Activated T-helper 1 cell treated with anti-CD3 and anti-CD28 coated beads, Interleukin-12 subunit alpha, Interleukin-12 subunit beta, Interleukin-2, Interleukin-4 antibody, amounts not matched to agents 30 ng/mL and 10 ng/mL and 1 ng/mL, durations not matched to agents 14 hours and 24 hours and 36 hours (primary cell): ENCODE data around the gene POU3F1. TPM values are rescaled to one million over a fixed set of nuclear protein-coding genes. Genes with fewer than 3 reads are reported as not detected.
"Not testable (repeated sequence)": the region's sequence is repeated elsewhere in the genome, so short reads cannot be mapped to it uniquely, and the experiment has no call there.

Source experiments
- DNase-seq: peaks from one replicate; pipeline ENCODE4 v3.0.0; 2021; ENCODE audit warnings: low spot score
- H3K27ac Mint-ChIP-seq: one replicate; pipeline ENCODE4 v1.8.0; 2021; ENCODE audit warnings: mild to moderate bottlenecking, mixed read lengths
- H3K27me3 Mint-ChIP-seq: one replicate; pipeline ENCODE4 v1.8.0; 2022; ENCODE audit warnings: mild to moderate bottlenecking, moderate library complexity, mixed read lengths; ENCODE audit not compliant: insufficient read depth
- H3K36me3 Mint-ChIP-seq: one replicate; pipeline ENCODE4 v1.8.0; 2021; ENCODE audit warnings: low read depth, mixed read lengths
- H3K4me1 Mint-ChIP-seq: one replicate; pipeline ENCODE4 v1.8.0; 2021; ENCODE audit warnings: low read depth, mixed read lengths
- H3K4me3 Mint-ChIP-seq: one replicate; pipeline ENCODE4 v1.8.0; 2021; ENCODE audit warnings: mild to moderate bottlenecking, moderate library complexity, mixed read lengths
- H3K9me3 Mint-ChIP-seq: one replicate; pipeline ENCODE4 v1.8.0; 2021; ENCODE audit warnings: mixed read lengths
- intact Hi-C: fragments of 100-400 bp; cut with micrococcal nuclease; formaldehyde crosslinking; loops from one replicate; pipeline ENCODE4 v1.15.1; 2024
- total RNA-seq: library from RNA; stranded (reverse); gene quantifications from 2 replicates; pipeline ENCODE4 v1.2.3, GENCODE V29; 2022

Gene POU3F1
- total RNA-seq, 1 donor from 2014 or later = 1.8 TPM

DNA sequence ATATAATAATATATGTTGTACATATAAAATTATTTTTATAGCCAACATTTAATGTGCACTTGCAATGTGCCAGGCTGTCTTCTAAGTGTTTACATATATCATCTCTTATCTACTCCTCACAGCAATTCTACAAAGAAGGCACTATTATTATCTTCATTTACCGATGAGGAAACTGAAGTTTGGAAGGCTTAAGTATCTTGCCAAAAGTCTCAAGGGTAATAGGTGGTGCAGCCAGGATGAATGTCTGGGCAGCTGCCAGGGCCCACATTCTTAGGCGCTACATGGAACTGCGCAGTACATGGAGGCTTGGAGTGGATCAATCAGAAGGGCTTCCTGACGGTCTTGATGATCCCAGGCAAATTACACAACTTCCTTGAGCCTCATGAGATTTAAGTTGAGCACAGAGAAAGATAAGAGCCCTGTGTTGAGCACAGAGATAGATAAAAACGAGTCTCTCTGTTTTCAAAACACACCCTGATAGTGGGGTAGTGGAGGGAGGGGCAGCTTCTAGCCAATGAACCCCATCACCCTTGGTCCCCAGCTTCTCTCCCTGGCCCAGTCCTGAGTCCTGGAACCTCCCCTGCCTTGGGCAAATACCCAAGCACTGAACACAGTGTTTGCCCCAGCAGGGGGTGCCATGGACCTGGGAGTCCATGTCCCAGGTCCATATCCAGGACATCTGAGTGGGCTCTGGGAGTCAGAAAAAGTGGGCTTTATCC is 9.2 kb downstream of the POU3F1 start:
- Mint-ChIP-seq H3K36me3 (no peaks in the 10 kb centered on the region), H3K27ac (no peak overlapping the region), H3K4me1 (no peaks in the 10 kb centered on the region), H3K9me3 (no peaks in the 10 kb centered on the region), H3K4me3 (no peak overlapping the region), H3K27me3 (peaks cover 12% of the 10 kb centered on the region)
- intact Hi-C loops = no loop called here
- DNase-seq = no peak

DNA sequence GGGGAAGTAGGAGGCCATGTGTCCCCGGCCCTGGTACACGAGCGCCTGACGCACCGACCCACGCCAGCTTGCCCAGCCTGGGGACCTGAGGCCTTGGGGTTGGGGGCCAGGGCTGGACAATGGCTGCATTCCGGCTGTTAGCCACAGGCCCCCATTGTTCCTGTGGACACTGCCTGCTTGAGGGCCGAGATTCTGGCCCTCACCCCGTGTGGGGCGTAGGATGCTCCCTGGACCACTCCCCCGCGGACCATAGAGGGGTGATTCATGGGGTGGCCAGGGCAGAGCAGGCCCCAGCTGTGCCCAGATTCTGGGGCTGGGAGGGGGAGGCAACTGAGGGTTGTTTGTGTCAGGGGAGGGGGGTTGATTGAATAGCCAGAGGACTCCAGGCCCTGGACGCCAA is 11.7 kb downstream of the POU3F1 start:
- intact Hi-C loops = loop anchor here (5.0 kb wide), 1 partner anchor 822 kb away; the partner anchor contains the start of gene RRAGC
- H3K27me3 Mint-ChIP-seq = peaks cover 2% of the 10 kb centered on the region
- no peaks in the 10 kb centered on the region for H3K9me3 Mint-ChIP-seq
- no peak overlapping the region for H3K27ac Mint-ChIP-seq
- peaks cover 19% of the 10 kb centered on the region for H3K4me1 Mint-ChIP-seq
- H3K36me3 Mint-ChIP-seq = peaks cover 3% of the 10 kb centered on the region
- no peak for DNase-seq
- no peak overlapping the region for H3K4me3 Mint-ChIP-seq

DNA sequence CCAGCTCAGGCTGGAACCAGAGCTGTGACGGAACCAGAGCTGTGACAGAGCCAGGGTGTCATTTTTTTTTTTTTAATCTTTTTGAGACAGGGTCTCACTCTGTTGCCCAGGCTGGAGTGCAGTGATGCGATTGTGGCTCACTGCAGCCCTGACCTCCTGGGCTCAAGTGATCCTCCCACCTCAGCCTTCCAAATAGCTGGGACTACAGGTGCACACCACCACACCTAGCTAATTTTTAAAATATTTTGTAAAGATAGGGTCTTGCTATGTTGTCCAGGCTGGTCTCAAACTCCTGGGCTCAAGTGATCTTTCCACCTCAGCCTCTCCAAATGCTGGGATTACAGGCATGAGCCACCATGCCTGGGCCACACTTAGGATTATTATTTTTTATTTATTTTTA is 13.6 kb downstream of the POU3F1 start:
- not testable (repeated sequence) for H3K27me3 Mint-ChIP-seq, H3K27ac Mint-ChIP-seq, H3K4me3 Mint-ChIP-seq, H3K9me3 Mint-ChIP-seq, H3K36me3 Mint-ChIP-seq, DNase-seq
- intact Hi-C loops = loop anchor here (5.0 kb wide), 1 partner anchor 824 kb away; the partner anchor contains the start of gene RRAGC
- H3K4me1 Mint-ChIP-seq = peaks cover 38% of the 10 kb centered on the region

DNA sequence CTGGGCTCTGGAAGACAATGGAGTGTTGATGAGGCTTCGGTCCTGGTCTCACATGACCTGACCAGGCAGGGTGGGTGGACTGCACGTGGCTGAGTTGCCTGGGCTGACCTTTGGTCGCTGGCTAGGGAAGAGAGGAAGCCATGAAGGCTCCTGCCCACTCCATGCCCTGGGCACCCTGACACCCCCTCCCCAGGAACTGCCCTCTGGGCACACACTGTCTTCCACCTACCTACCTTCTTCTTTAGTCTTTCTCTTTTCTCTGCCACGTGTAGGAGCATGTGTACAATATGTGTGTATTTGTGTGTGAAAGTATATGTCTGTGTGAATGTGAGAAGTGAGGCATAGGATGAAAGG is 15.1 kb downstream of the POU3F1 start:
- no peaks in the 10 kb centered on the region for H3K9me3 Mint-ChIP-seq
- peaks cover 9% of the 10 kb centered on the region for H3K36me3 Mint-ChIP-seq
- no peak for DNase-seq
- H3K4me3 Mint-ChIP-seq = peak overlapping the region; percentile 15
- H3K27ac Mint-ChIP-seq = peak overlapping the region; percentile 24
- peaks cover 53% of the 10 kb centered on the region for H3K4me1 Mint-ChIP-seq
- intact Hi-C loops = loop anchor here (5.0 kb wide), 1 partner anchor 826 kb away; the partner anchor contains the start of gene RRAGC
- H3K27me3 Mint-ChIP-seq = peaks cover 2% of the 10 kb centered on the region

DNA sequence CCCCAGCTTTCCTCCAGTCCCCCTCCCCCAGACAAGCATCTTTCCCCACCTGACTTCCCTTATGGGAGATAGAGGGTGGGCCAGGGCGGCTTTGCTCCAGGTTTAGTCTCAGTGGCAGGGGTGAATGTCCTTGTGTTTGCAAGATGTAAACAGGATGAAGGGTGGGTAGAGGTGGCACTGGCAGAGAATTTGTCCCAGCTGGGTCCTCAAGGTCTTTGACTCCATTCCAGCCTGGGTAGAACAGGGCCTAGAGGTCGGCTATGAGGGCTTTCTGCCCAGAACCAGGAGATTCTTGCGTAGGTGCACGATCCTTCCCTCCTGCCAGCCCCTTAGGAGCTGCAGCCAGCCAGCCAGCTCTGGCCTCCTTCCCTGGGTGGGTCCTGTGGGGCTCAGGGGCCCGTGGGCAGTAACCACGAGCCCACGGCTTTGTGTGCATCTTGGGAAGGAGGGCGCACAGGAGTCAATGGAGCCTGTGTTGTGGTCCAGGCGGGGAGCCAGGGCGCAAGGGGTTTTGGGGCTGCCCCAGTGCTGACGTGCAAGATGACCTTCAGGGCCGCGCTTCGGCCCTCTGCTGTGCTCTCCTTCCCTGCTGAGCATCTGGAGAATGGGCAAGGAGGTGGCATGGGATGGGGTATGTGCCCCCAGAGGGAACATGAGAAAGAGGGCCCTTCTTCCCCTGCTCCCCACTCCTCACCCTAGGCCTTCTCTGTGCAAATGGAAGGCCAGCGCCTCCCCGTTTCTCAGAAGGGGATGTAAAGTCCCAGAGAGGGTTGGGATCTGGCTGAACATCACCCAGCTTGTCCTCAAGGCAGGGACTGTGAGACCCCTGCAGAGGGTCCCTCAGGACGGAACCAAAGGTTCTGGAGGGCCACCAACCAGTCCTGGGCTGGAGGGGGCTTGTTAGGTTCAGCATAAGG is 15.7 kb downstream of the POU3F1 start:
- H3K36me3 Mint-ChIP-seq = peaks cover 16% of the 10 kb centered on the region
- H3K27ac Mint-ChIP-seq = peak overlapping the region; percentile 90
- H3K4me3 Mint-ChIP-seq = peak overlapping the region; percentile 46
- DNase-seq = no peak
- H3K4me1 Mint-ChIP-seq = peaks cover 58% of the 10 kb centered on the region
- no peaks in the 10 kb centered on the region for H3K9me3 Mint-ChIP-seq
- peaks cover 2% of the 10 kb centered on the region for H3K27me3 Mint-ChIP-seq
- intact Hi-C loops = loop anchor here (1.0 to 5.0 kb wide), 2 partner anchors 496 to 826 kb away; partner anchors contain the start of gene RRAGC

DNA sequence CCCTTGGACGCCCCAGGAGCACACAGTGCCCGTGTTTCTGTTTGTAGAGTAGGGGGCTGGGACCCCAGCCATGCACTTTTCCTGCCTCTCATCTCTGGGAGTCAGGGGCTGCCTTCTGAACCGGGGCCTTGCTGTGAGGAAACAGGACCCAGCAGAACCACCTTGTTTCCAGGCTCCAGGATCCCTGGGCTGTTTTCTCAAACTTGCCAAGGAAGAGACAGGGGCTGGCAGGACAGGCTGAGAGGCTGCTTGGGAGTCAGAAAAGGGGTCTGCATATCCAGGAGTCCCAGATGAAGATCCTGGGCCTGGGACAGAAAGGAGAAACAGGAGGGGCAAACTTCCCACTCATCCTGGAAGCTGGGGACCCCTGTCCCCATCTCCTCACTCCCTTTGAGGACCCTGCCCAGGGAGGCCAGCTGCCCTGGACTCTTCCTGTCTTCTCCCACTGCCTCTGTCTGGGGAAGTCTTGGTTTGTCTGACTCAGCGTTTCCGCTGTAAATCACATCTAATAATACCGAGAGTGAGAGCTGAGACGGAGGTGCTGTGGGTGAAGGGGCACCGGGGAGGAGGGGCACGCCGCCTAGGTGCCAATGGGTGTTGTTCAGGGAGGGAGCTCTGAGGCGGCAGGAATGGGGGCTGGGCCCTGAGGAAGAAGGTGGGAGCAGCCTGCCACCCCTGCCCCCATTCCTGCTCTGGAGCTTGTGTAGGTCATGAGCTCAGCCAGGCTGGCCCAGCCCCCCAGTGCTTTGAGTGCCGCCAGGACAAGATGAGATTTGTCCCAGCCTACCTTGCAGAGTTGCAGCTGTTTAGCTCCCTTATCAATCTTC is 16.7 kb downstream of the POU3F1 start:
- Mint-ChIP-seq H3K27ac (peak overlapping the region; percentile 90), H3K36me3 (peaks cover 21% of the 10 kb centered on the region), H3K4me1 (peaks cover 61% of the 10 kb centered on the region), H3K27me3 (peaks cover 2% of the 10 kb centered on the region), H3K4me3 (peak overlapping the region; percentile 46), H3K9me3 (no peaks in the 10 kb centered on the region)
- DNase-seq = peak; percentile 42
- intact Hi-C loops = loop anchor here (1.0 to 5.0 kb wide), 6 partner anchors 497 to 997 kb away; partner anchors contain the start of genes NDUFS5 and RRAGC

DNA sequence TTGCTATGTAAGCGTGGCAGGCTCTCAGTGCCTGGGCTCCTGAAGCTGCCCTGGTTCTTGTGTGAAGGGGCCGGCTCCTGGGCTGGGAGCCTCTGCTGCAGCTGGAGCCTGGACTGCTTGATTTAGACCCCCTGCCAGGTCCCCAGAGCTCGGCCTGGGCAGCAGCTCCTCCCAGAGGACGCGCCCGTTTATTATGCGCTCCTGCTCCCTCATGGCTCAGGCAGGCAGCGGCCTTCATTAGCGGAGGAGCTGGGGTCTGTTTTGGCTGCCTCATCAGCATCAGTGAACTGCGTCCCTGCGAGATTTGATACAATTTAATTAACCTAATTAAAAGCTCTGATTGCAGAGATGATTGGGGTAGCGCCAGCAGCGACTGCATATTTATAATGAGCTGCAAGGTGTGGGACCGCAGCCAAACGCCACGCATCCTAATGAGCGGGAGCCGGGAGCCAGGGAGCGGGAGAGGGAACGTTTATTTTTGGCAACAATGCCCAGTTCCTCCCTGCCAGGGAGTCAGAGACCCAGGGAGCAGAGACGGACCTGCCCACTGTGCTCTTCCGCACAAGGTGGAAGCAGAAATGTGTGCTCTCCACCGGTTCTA is 17.4 kb downstream of the POU3F1 start:
- intact Hi-C loops = loop anchor here (2.0 to 5.0 kb wide), 4 partner anchors 506 to 998 kb away; partner anchors contain the start of gene NDUFS5

DNA sequence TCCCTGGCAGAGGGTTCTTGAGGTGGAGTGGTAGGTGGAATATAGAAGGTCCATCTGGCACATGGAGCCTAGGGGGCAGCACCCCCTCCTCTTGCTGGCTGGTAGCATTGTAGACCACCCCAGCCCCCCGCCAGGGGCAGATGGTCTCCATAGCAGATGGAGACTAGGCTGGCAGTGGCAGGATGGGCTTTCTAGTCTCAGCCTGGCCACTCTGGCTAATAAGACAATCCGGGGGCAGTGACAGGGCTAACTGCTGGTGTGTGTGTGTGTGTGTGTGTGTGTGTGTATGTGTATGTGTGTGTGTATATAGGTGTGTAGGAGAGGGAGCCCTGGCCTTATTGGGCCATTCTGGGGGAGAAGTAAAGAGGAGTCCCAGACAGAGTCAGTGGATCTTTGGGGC is 17.9 kb downstream of the POU3F1 start:
- H3K4me3 Mint-ChIP-seq = peak overlapping the region; percentile 56
- peak overlapping the region; percentile 89 for H3K27ac Mint-ChIP-seq
- peaks cover 28% of the 10 kb centered on the region for H3K36me3 Mint-ChIP-seq
- H3K27me3 Mint-ChIP-seq = peaks cover 2% of the 10 kb centered on the region
- no peaks in the 10 kb centered on the region for H3K9me3 Mint-ChIP-seq
- intact Hi-C loops = loop anchor here (1.0 to 5.0 kb wide), 6 partner anchors 16 to 999 kb away; partner anchors contain the start of genes NDUFS5 and UTP11
- H3K4me1 Mint-ChIP-seq = peaks cover 61% of the 10 kb centered on the region
- no peak for DNase-seq

More for the DNA sequence above, 17.4 kb downstream of the POU3F1 start:
- Mint-ChIP-seq H3K4me1 (peaks cover 61% of the 10 kb centered on the region), H3K27me3 (peaks cover 2% of the 10 kb centered on the region), H3K4me3 (no peak overlapping the region), H3K27ac (peak overlapping the region; percentile 90), H3K36me3 (peaks cover 24% of the 10 kb centered on the region), H3K9me3 (no peaks in the 10 kb centered on the region)
- DNase-seq = no peak

DNA sequence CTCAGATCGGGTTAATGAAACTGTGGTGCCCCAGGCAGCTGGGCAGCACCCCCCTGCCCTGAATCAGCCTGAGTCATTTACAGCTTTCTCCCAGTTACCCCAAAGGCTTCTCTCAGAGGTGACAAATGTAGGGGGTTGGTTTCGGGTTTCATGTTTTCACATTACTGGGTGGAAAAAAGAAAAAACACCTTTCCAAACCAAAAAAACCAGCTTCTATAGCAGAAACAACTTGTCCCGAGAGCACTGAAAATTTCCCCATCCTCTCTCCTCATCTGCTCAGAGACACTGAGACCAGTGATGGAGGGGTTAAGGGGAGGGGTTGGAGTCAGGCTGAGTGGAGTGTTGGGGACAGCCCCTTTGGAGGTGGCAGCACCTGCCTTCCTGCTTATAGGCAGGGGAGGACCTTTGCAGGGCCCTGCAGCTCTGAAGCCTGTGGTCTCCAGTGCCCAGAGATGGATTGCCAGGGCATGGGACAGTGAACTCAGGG is 18.4 kb downstream of the POU3F1 start:
- intact Hi-C loops = loop anchor here (1.0 to 5.0 kb wide), 6 partner anchors 16 to 999 kb away; partner anchors contain the start of genes NDUFS5 and UTP11
- Mint-ChIP-seq H3K9me3 (no peaks in the 10 kb centered on the region), H3K4me3 (peak overlapping the region; percentile 56), H3K36me3 (peaks cover 31% of the 10 kb centered on the region), H3K27ac (peak overlapping the region; percentile 89), H3K4me1 (peaks cover 61% of the 10 kb centered on the region), H3K27me3 (peaks cover 2% of the 10 kb centered on the region)
- peak; percentile 38 for DNase-seq

DNA sequence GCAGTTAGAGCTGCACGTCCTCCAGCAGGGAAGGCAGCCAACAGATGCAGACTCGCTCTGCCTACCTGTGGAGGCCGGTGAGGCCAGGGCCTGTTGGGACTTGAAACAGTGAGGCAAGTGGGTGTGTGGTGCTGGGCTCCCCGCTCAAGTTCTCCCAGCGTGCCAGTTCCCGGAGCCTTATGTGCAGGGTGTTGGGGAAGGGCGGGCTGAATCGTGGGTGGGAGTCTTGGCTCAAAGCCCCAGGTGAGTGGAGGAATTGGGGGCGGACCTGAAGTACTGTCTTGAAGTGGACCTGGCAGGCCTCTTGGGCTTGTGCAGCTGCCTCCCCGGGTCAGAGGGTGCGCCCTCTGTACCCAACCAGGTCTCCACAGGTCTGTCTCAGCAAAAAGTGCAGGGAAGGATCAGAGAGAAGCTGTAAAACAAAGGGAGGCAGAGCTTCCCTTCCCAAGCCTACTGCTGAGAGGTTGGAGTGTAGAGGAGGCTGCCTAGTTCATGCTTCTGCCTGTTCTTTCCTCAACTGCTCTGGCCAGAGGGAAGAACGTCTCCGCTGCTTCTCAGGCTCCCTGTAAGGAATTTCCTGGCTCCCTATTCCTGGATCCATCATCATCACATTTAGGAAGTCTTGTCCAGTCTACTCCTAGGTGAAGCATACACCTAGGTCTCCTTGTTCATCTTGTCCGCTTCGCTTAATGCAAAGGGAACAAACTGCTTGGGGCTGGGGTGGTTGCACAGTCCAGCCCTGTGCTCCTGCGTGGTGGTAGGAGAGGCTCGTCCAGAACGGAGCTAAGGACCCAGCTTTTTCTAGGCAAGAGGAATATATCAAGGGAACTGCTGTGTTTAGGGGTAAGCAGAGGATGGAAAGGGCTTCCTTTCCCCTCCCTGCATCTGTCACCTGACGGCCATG is 19.1 kb downstream of the POU3F1 start:
- H3K4me3 Mint-ChIP-seq = peak overlapping the region; percentile 10
- peaks cover 61% of the 10 kb centered on the region for H3K4me1 Mint-ChIP-seq
- DNase-seq = no peak
- intact Hi-C loops = loop anchor here (1.0 to 5.0 kb wide), 6 partner anchors 15 to 1000 kb away; partner anchors contain the start of genes NDUFS5 and UTP11
- no peaks in the 10 kb centered on the region for H3K9me3 Mint-ChIP-seq
- peak overlapping the region; percentile 89 for H3K27ac Mint-ChIP-seq
- H3K36me3 Mint-ChIP-seq = peaks cover 36% of the 10 kb centered on the region
- H3K27me3 Mint-ChIP-seq = peaks cover 2% of the 10 kb centered on the region
